A549 (cell line): Measurements from ENCODE around the gene HSPG2. TPM values are rescaled to one million over a fixed set of nuclear protein-coding genes. Genes with fewer than 3 reads are reported as not detected.

Experiments
- ATAC-seq, 2 experiments: fragments of 200-7000 bp in 1 of 2; fragments of >200 bp in 1 of 2; cut with Nextera tagmentation in 1 of 2; cut with Tn5 transposase in 1 of 2; 3 replicates each; pipeline versions ENCODE4 v1.8.0 to v1.9.1; 2018 to 2020; ENCODE audit warnings: mild to moderate bottlenecking in 1 of 2, moderate library complexity in 1 of 2
- CTCF ChIA-PET: fragments of 300-600 bp; sonication (Branson Sonifier 250); formaldehyde crosslinking; extraction: SDS; loops from one replicate; lab custom pipeline; 2021; ENCODE audit warnings: antibody characterized with exemption, inconsistent platforms; lab: Yijun Ruan, JAX
- POLR2A ChIA-PET: fragments of 350-600 bp; formaldehyde crosslinking; extraction: SDS; loops from one replicate; lab custom pipeline; 2021; ENCODE audit warnings: antibody characterized with exemption, inconsistent platforms; lab: Yijun Ruan, JAX
- DNase-seq, 2 experiments: peaks; one replicate each; pipeline versions ENCODE4 v3.0.0 to v3.0.0-alpha.2; 2011 to 2016; ENCODE audit warnings: low read depth in 1 of 2, low spot score in 1 of 2
- FAIRE-seq: peaks from 2 replicates; lab custom pipeline; 2011; peaks lifted over from hg19 to GRCh38; lab: Jason Lieb, UNC
- H3K27ac ChIP-seq, 2 experiments: fragments of >200 bp; sonication (Bioruptor Twin); formaldehyde crosslinking; 3 replicates each; pipeline ENCODE4 v1.5.1; 2016 to 2017
- H3K4me1 ChIP-seq: fragments of >200 bp; sonication (Bioruptor Twin); formaldehyde crosslinking; 3 replicates; pipeline ENCODE4 v1.6.1; 2016
- H3K4me2 ChIP-seq: fragments of >200 bp; sonication (Bioruptor Twin); formaldehyde crosslinking; 3 replicates; pipeline ENCODE4 v1.6.1; 2016
- H3K4me3 ChIP-seq: fragments of >200 bp; sonication (Bioruptor Twin); formaldehyde crosslinking; 3 replicates; pipeline ENCODE4 v1.5.1; 2016
- H3K9me3 ChIP-seq: fragments of >200 bp; sonication (Bioruptor Twin); formaldehyde crosslinking; 3 replicates; pipeline ENCODE4 v1.6.1; 2016
- BHLHE40 ChIP-seq: IDR thresholded peaks from 2 replicates; pipeline ENCODE4 v1.6.1; 2012; ENCODE audit warnings: low read depth, low read length, inconsistent platforms
- CBX2 ChIP-seq: fragments of 200-600 bp; sonication (generic); IDR thresholded peaks from 2 replicates; pipeline ENCODE4 v1.6.1; 2016; ENCODE audit warnings: low read depth, mild to moderate bottlenecking, borderline replicate concordance
- CBX8 ChIP-seq: fragments of 200-600 bp; sonication (generic); IDR thresholded peaks from 2 replicates; pipeline ENCODE4 v1.6.1; 2016
- CEBPB ChIP-seq, 2 experiments: fragments of >200 bp in 1 of 2; sonication (Bioruptor Twin) in 1 of 2; formaldehyde crosslinking in 1 of 2; IDR thresholded peaks; 2 replicates each; pipeline ENCODE4 v1.6.1; 2012 to 2016
- EHF ChIP-seq: fragments of 250-450 bp; sonication (Bioruptor Pico); IDR thresholded peaks from 2 replicates; pipeline ENCODE4 v1.5.0; 2020; ENCODE audit warnings: mild to moderate bottlenecking
- FOSB ChIP-seq: fragments of 250-450 bp; sonication (Bioruptor Pico); IDR thresholded peaks from 2 replicates; pipeline ENCODE4 v1.5.0; 2020; ENCODE audit warnings: mild to moderate bottlenecking, moderate library complexity
- FOXS1 ChIP-seq: fragments of 250-450 bp; sonication (Bioruptor Pico); IDR thresholded peaks from 2 replicates; pipeline ENCODE4 v1.5.0; 2020; ENCODE audit warnings: mild to moderate bottlenecking, moderate library complexity
- GATA3 ChIP-seq: IDR thresholded peaks from 2 replicates; pipeline ENCODE4 v1.6.1; 2012; ENCODE audit warnings: borderline replicate concordance
- HDAC2 ChIP-seq: fragments of 200-600 bp; sonication (generic); IDR thresholded peaks from 2 replicates; pipeline ENCODE4 v1.6.1; 2016
- HOXA7 ChIP-seq: fragments of 250-450 bp; sonication (Bioruptor Pico); IDR thresholded peaks from 2 replicates; pipeline ENCODE4 v1.5.0; 2020; ENCODE audit warnings: mild to moderate bottlenecking, moderate library complexity
- HOXB13 ChIP-seq: fragments of 250-450 bp; sonication (Bioruptor Pico); IDR thresholded peaks from 2 replicates; pipeline ENCODE4 v1.5.0; 2020; ENCODE audit warnings: low read depth, mild to moderate bottlenecking, moderate library complexity
- JUN ChIP-seq, 2 experiments: fragments of >200 bp; sonication (Bioruptor Twin); formaldehyde crosslinking; IDR thresholded peaks; 2 replicates in 1 of 2; 3 replicates in 1 of 2; pipeline ENCODE4 v1.6.1; 2016 to 2017
- MAFK ChIP-seq: fragments of 450-650 bp; IDR thresholded peaks from 2 replicates; pipeline ENCODE4 v1.6.1; 2014; ENCODE audit not compliant: partially characterized antibody
- POLR2A ChIP-seq: IDR thresholded peaks from 2 replicates; pipeline ENCODE4 v1.6.1; 2012; ENCODE audit warnings: mild to moderate bottlenecking, low read length
- RARB ChIP-seq: fragments of 250-450 bp; sonication (Bioruptor Pico); IDR thresholded peaks from 2 replicates; pipeline ENCODE4 v1.8.0; 2021; ENCODE audit warnings: mild to moderate bottlenecking, moderate library complexity
- SREBF2 ChIP-seq: fragments of 450-650 bp; IDR thresholded peaks from 2 replicates; pipeline ENCODE4 v1.6.1; 2014; ENCODE audit warnings: mild to moderate bottlenecking, moderate library complexity
- TFCP2L1 ChIP-seq: fragments of 250-450 bp; sonication (Bioruptor Pico); IDR thresholded peaks from 2 replicates; pipeline ENCODE4 v1.5.0; 2021; ENCODE audit warnings: mild to moderate bottlenecking
- WGBS: methylation state at CpG from one replicate; pipeline ENCODE4 v1.1.6; 2017; ENCODE audit errors: missing lambda C conversion rate; 5-methylcytosine and 5-hydroxymethylcytosine counted together
- polyA plus RNA-seq, 4 experiments: library from polyadenylated mRNA; depleted of rRNA in 3 of 4; stranded (reverse); fragments of >200 nt; fragmentation: RNase III in 1 of 4; extraction: RNeasy Plus Mini Kit Qiagen cat#74134 plus additional on column Dnase treatment in 1 of 4; gene quantifications; 2 replicates in 3 of 4; 3 replicates in 1 of 4; pipeline ENCODE4 v1.2.3, GENCODE V29; 2011 to 2017
- TF ChIP-seq, protein P1 (sequence below): fragments of 200-600 bp; sonication (generic); IDR thresholded peaks from 2 replicates; pipeline ENCODE4 v1.6.1; 2016; ENCODE audit warnings: antibody characterized with exemption, mild to moderate bottlenecking, moderate library complexity
- TF ChIP-seq, protein P2 (sequence below): fragments of 450-650 bp; IDR thresholded peaks from 2 replicates; pipeline ENCODE4 v1.6.1; 2014; ENCODE audit warnings: antibody characterized with exemption
- TF ChIP-seq, protein P3 (sequence below): fragments of >200 bp; sonication (Bioruptor Twin); formaldehyde crosslinking; IDR thresholded peaks from 3 replicates; pipeline ENCODE4 v1.5.1; 2016
- TF ChIP-seq, protein P4 (sequence below): IDR thresholded peaks from 2 replicates; pipeline ENCODE4 v1.6.1; 2012

HSPG2 gene
- polyA plus RNA-seq, 2 of the 4 experiments (the other 2 are of a cell fraction): 7.0 to 42.7 TPM

DNA sequence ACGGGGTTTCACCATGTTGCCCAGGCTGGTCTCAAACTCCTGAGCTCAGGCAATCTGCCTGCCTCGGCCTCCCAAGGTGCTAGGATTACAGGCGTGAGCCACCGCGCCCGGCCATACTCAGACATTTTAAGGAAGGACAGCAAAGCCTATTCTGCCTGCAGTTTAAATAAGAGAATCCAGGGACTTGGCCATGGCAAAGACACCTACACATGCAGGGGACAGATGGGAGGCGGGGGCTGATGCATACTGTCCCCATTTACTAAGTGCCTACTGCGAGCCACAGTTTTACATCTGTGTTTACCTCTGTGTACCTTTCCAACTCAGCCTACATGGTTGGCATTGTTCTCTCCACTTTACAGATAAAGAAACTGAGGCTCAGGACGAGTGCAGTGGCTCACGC lies 99.6 kb downstream of the HSPG2 start:
- H3K27ac ChIP-seq: no peak overlapping the region
- H3K4me1 ChIP-seq: no peaks in the 10 kb centered on the region
- ATAC-seq: no peak
- H3K4me2 ChIP-seq: no peak overlapping the region
- no peak for FAIRE-seq
- no peak for DNase-seq
- TF ChIP-seq EHF (no peak), MAFK (no peak), POLR2A (no peak), HOXA7 (CRISPR knock-in tag) (no peak), SREBF2 (no peak), TFCP2L1 (CRISPR knock-in tag) (no peak)
- TF ChIP-seq, protein P1, sequence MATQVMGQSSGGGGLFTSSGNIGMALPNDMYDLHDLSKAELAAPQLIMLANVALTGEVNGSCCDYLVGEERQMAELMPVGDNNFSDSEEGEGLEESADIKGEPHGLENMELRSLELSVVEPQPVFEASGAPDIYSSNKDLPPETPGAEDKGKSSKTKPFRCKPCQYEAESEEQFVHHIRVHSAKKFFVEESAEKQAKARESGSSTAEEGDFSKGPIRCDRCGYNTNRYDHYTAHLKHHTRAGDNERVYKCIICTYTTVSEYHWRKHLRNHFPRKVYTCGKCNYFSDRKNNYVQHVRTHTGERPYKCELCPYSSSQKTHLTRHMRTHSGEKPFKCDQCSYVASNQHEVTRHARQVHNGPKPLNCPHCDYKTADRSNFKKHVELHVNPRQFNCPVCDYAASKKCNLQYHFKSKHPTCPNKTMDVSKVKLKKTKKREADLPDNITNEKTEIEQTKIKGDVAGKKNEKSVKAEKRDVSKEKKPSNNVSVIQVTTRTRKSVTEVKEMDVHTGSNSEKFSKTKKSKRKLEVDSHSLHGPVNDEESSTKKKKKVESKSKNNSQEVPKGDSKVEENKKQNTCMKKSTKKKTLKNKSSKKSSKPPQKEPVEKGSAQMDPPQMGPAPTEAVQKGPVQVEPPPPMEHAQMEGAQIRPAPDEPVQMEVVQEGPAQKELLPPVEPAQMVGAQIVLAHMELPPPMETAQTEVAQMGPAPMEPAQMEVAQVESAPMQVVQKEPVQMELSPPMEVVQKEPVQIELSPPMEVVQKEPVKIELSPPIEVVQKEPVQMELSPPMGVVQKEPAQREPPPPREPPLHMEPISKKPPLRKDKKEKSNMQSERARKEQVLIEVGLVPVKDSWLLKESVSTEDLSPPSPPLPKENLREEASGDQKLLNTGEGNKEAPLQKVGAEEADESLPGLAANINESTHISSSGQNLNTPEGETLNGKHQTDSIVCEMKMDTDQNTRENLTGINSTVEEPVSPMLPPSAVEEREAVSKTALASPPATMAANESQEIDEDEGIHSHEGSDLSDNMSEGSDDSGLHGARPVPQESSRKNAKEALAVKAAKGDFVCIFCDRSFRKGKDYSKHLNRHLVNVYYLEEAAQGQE: no peak
- CTCF ChIA-PET: no interaction called here
- POLR2A ChIA-PET: no interaction called here
- no peak overlapping the region for H3K4me3 ChIP-seq
- WGBS: 93% methylated on average over 10 of the region's 10 CpGs
- peaks cover 21% of the 10 kb centered on the region for H3K9me3 ChIP-seq

DNA sequence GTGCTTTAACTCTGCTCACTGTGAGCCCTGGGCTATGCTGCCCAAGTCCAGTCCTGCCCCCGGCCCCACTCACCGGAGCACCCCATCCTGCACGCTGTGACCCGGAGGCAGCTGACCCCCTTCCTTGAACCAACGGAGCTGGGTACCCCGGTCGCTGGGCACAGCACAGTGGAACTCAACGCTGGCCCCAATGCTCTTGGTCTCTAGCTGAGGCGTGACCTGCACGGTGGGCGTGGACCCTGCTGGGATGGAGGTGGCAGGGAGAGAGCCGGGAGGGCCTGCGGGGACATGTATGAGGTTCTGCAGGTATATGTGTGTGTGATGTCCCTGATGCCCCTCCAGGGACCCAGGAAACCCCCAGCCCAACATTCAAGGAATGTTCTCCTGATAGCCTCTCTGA lies 100.4 kb downstream of the HSPG2 start:
- no peak overlapping the region for H3K4me3 ChIP-seq
- peaks cover 21% of the 10 kb centered on the region for H3K9me3 ChIP-seq
- DNase-seq (no peak), FAIRE-seq (no peak), ATAC-seq (no peak)
- POLR2A ChIA-PET: no interaction called here
- H3K4me2 ChIP-seq: no peak overlapping the region
- CTCF ChIA-PET: no interaction called here
- no peak overlapping the region for H3K27ac ChIP-seq
- H3K4me1 ChIP-seq: no peaks in the 10 kb centered on the region
- WGBS: 97% methylated on average over 6 of the region's 13 CpGs
- TF ChIP-seq CEBPB (IDR thresholded peaks at IDR 0.05) (no peak), HDAC2 (no peak), RARB (CRISPR knock-in tag) (no peak), SREBF2 (no peak), HOXA7 (CRISPR knock-in tag) (no peak), JUN (IDR thresholded peaks at IDR 0.05) (no peak), GATA3 (no peak), FOXS1 (no peak), FOSB (CRISPR knock-in tag) (no peak), POLR2A (no peak), CBX8 (no peak), CBX2 (no peak), HOXB13 (CRISPR knock-in tag) (no peak), BHLHE40 (no peak)
- TF ChIP-seq, protein P2, sequence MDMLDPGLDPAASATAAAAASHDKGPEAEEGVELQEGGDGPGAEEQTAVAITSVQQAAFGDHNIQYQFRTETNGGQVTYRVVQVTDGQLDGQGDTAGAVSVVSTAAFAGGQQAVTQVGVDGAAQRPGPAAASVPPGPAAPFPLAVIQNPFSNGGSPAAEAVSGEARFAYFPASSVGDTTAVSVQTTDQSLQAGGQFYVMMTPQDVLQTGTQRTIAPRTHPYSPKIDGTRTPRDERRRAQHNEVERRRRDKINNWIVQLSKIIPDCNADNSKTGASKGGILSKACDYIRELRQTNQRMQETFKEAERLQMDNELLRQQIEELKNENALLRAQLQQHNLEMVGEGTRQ: no peak
- TF ChIP-seq, protein P3, sequence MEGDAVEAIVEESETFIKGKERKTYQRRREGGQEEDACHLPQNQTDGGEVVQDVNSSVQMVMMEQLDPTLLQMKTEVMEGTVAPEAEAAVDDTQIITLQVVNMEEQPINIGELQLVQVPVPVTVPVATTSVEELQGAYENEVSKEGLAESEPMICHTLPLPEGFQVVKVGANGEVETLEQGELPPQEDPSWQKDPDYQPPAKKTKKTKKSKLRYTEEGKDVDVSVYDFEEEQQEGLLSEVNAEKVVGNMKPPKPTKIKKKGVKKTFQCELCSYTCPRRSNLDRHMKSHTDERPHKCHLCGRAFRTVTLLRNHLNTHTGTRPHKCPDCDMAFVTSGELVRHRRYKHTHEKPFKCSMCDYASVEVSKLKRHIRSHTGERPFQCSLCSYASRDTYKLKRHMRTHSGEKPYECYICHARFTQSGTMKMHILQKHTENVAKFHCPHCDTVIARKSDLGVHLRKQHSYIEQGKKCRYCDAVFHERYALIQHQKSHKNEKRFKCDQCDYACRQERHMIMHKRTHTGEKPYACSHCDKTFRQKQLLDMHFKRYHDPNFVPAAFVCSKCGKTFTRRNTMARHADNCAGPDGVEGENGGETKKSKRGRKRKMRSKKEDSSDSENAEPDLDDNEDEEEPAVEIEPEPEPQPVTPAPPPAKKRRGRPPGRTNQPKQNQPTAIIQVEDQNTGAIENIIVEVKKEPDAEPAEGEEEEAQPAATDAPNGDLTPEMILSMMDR: no peak
- TF ChIP-seq, protein P4, sequence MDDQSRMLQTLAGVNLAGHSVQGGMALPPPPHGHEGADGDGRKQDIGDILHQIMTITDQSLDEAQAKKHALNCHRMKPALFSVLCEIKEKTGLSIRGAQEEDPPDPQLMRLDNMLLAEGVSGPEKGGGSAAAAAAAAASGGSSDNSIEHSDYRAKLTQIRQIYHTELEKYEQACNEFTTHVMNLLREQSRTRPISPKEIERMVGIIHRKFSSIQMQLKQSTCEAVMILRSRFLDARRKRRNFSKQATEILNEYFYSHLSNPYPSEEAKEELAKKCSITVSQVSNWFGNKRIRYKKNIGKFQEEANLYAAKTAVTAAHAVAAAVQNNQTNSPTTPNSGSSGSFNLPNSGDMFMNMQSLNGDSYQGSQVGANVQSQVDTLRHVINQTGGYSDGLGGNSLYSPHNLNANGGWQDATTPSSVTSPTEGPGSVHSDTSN: no peak
